Measurements from ENCODE around the gene ACACB.

The ACACB gene

GRCh38 chr12:109218996-109219395, 102.6 kb downstream of the ACACB start:
- TF ChIP-seq ZFX (IDR thresholded peaks at IDR 0.05), result no peak
- TF ChIP-seq CTCF (conservative IDR thresholded peaks at IDR 0.05), result no peak
- no peak overlapping the region for H3K27ac ChIP-seq

- TF ChIP-seq CTCF (conservative IDR thresholded peaks at IDR 0.05) (no peak), ZFX (IDR thresholded peaks at IDR 0.05) (no peak)
- H3K27ac ChIP-seq, result no peak overlapping the region
These were observed 103.6 kb downstream of the ACACB start for GRCh38 chr12:109219938-109220337.

- H3K27ac ChIP-seq, result no peak overlapping the region
- no peak for TF ChIP-seq ZFX (IDR thresholded peaks at IDR 0.05)
- no peak for TF ChIP-seq CTCF (conservative IDR thresholded peaks at IDR 0.05)
These were observed 105.0 kb downstream of the ACACB start for GRCh38 chr12:109221277-109221931.

GRCh38 chr12:109222062-109222461, 105.7 kb downstream of the ACACB start:
- no peak overlapping the region for H3K27ac ChIP-seq
- no peak for TF ChIP-seq ZFX (IDR thresholded peaks at IDR 0.05)
- no peak for TF ChIP-seq CTCF (conservative IDR thresholded peaks at IDR 0.05)

GRCh38 chr12:109222496-109222895, 106.1 kb downstream of the ACACB start:
- no peak overlapping the region for H3K27ac ChIP-seq
- TF ChIP-seq CTCF (conservative IDR thresholded peaks at IDR 0.05) (no peak), ZFX (IDR thresholded peaks at IDR 0.05) (no peak)

GRCh38 chr12:109223211-109223610, 106.8 kb downstream of the ACACB start:
- TF ChIP-seq ZFX (IDR thresholded peaks at IDR 0.05), result no peak
- TF ChIP-seq CTCF (conservative IDR thresholded peaks at IDR 0.05), result no peak
- H3K27ac ChIP-seq, result no peak overlapping the region

GRCh38 chr12:109223868-109224267, 107.5 kb downstream of the ACACB start:
- no peak overlapping the region for H3K27ac ChIP-seq
- TF ChIP-seq CTCF (conservative IDR thresholded peaks at IDR 0.05) (no peak), ZFX (IDR thresholded peaks at IDR 0.05) (no peak)
